Brain microvascular endothelial cell (primary cell): Measurements from ENCODE around the gene ZNF346.

Experiments used
- DNase-seq: peaks from one replicate; pipeline ENCODE4 v3.0.0-alpha.2; 2020
- H3K27ac ChIP-seq: fragments of 250-450 bp; sonication (Bioruptor Pico); 2 replicates; pipeline ENCODE4 v1.5.1; 2020; ENCODE audit warnings: mild to moderate bottlenecking, moderate library complexity
- H3K27me3 ChIP-seq: fragments of 250-450 bp; sonication (Bioruptor Pico); replicated peaks from 2 replicates; pipeline ENCODE4 v1.5.1; 2020; ENCODE audit warnings: mild to moderate bottlenecking
- H3K36me3 ChIP-seq: fragments of 250-450 bp; sonication (Bioruptor Pico); replicated peaks from 2 replicates; pipeline ENCODE4 v1.5.1; 2020; ENCODE audit warnings: mild to moderate bottlenecking
- H3K4me3 ChIP-seq: 2 replicates; pipeline ENCODE4 v1.5.1; 2011; ENCODE audit warnings: low read depth, mild to moderate bottlenecking, control low read depth, low read length, moderate library complexity
- CTCF ChIP-seq: IDR thresholded peaks from 2 replicates; pipeline ENCODE4 v1.5.1; 2011; ENCODE audit warnings: low read depth, mild to moderate bottlenecking, moderate library complexity, low read length, control low read depth, inconsistent platforms; ENCODE audit errors: missing control alignments
- in situ Hi-C: cut with HindIII; loops from 2 replicates; pipeline ENCODE4 v1.10.0; 2017; ENCODE audit warnings: low sequenced_read_pairs, low pct_ligation_motif_present

Gene ZNF346

GRCh38 chr5:177091232-177091631 lies 68.7 kb downstream of the ZNF346 start:
- Histone ChIP-seq H3K27me3 (no peaks in the 10 kb centered on the region), H3K27ac (no peak overlapping the region), H3K36me3 (no peaks in the 10 kb centered on the region), H3K4me3 (no peak overlapping the region)
- TF ChIP-seq CTCF, result no peak
- DNase-seq, result no peak
- in situ Hi-C loops, result no loop called here

- H3K36me3 ChIP-seq, result no peaks in the 10 kb centered on the region
- H3K27ac ChIP-seq, result no peak overlapping the region
- in situ Hi-C loops, result no loop called here
- no peak for DNase-seq
- H3K4me3 ChIP-seq, result no peak overlapping the region
- H3K27me3 ChIP-seq, result no peaks in the 10 kb centered on the region
- TF ChIP-seq CTCF, result no peak
Observed at GRCh38 chr5:177092178-177093081, 69.9 kb downstream of the ZNF346 start.

- TF ChIP-seq CTCF, result no peak
- H3K4me3 ChIP-seq, result no peak overlapping the region
- no peak overlapping the region for H3K27ac ChIP-seq
- in situ Hi-C loops, result no loop called here
- no peak for DNase-seq
- H3K36me3 ChIP-seq, result no peaks in the 10 kb centered on the region
- H3K27me3 ChIP-seq, result no peaks in the 10 kb centered on the region
Observed at GRCh38 chr5:177093082-177093712, 70.7 kb downstream of the ZNF346 start.

- H3K27me3 ChIP-seq, result no peaks in the 10 kb centered on the region
- DNase-seq, result no peak
- in situ Hi-C loops, result no loop called here
- H3K27ac ChIP-seq, result no peak overlapping the region
- TF ChIP-seq CTCF, result no peak
- no peak overlapping the region for H3K4me3 ChIP-seq
- H3K36me3 ChIP-seq, result no peaks in the 10 kb centered on the region
Observed at GRCh38 chr5:177093803-177094202, 71.3 kb downstream of the ZNF346 start.

- no peak overlapping the region for H3K4me3 ChIP-seq
- in situ Hi-C loops, result no loop called here
- H3K27ac ChIP-seq, result no peak overlapping the region
- no peaks in the 10 kb centered on the region for H3K27me3 ChIP-seq
- peak; percentile 14 for DNase-seq
- no peak for TF ChIP-seq CTCF
- H3K36me3 ChIP-seq, result no peaks in the 10 kb centered on the region
Observed at GRCh38 chr5:177094224-177095087, 72.0 kb downstream of the ZNF346 start.
